Neural cell (in vitro differentiated cells): ENCODE results near the gene RAP1GAP2. TPM values are rescaled to one million over a fixed set of nuclear protein-coding genes. Genes with fewer than 3 reads are reported as not detected.

Experiments used
- H2AFZ ChIP-seq: fragments of 200-600, 300-800 bp; sonication (generic), shearing (Covaris generic); 2 replicates; pipeline ENCODE4 v1.6.0; 2014; ENCODE audit warnings: low read depth, mild to moderate bottlenecking, antibody characterized with exemption, low read length, moderate library complexity
- H3F3A ChIP-seq: fragments of 200-600 bp; shearing (Covaris generic); 2 replicates; pipeline ENCODE4 v1.6.1; 2016; ENCODE audit warnings: mild to moderate bottlenecking, moderate library complexity, mixed read lengths, antibody characterized with exemption, low read length; ENCODE audit not compliant: insufficient read depth, poor library complexity, severe bottlenecking
- H3K27ac ChIP-seq: fragments of 200-600, 300-800 bp; sonication (generic), shearing (Covaris generic); 2 replicates; pipeline ENCODE4 v1.5.1; 2014; ENCODE audit warnings: mild to moderate bottlenecking, low read length, moderate library complexity
- H3K27me3 ChIP-seq: fragments of 300-800, 200-600 bp; sonication (generic), shearing (Covaris generic); 2 replicates; pipeline ENCODE4 v1.6.0; 2014; ENCODE audit warnings: mild to moderate bottlenecking, low read depth, low read length, moderate library complexity; ENCODE audit not compliant: insufficient read depth
- H3K36me3 ChIP-seq: fragments of 300-800, 200-600 bp; sonication (generic), shearing (Covaris generic); 2 replicates; pipeline ENCODE4 v1.5.1; 2014; ENCODE audit warnings: mild to moderate bottlenecking, antibody characterized with exemption, low read length, moderate library complexity; ENCODE audit not compliant: insufficient read depth
- H3K4me2 ChIP-seq: fragments of 300-800, 200-600 bp; sonication (generic), shearing (Covaris generic); 2 replicates; pipeline ENCODE4 v1.6.0; 2014; ENCODE audit warnings: mild to moderate bottlenecking, low read length
- H3K4me3 ChIP-seq: fragments of 300-800, 200-600 bp; sonication (generic), shearing (Covaris generic); 2 replicates; pipeline ENCODE4 v1.5.1; 2014; ENCODE audit warnings: mild to moderate bottlenecking, low read length, moderate library complexity
- H3K79me2 ChIP-seq: fragments of 200-600 bp; shearing (Covaris generic); replicated peaks from 2 replicates; pipeline ENCODE4 v1.6.0; 2014; ENCODE audit warnings: mild to moderate bottlenecking, low read length, moderate library complexity; ENCODE audit not compliant: insufficient read depth
- H3K9ac ChIP-seq: fragments of 300-800, 200-600 bp; sonication (generic), shearing (Covaris generic); 2 replicates; pipeline ENCODE4 v1.6.1; 2016; ENCODE audit warnings: mild to moderate bottlenecking, low read length, mixed read lengths
- H3K9me2 ChIP-seq: fragments of 200-600 bp; shearing (Covaris generic); 2 replicates; pipeline ENCODE4 v1.6.1; 2016; ENCODE audit warnings: mild to moderate bottlenecking, low read length, mixed read lengths; ENCODE audit not compliant: insufficient read depth
- H3K9me3 ChIP-seq: fragments of 200-600, 300-800 bp; sonication (generic), shearing (Covaris generic); 2 replicates; pipeline ENCODE4 v1.6.1; 2016; ENCODE audit warnings: mild to moderate bottlenecking, mixed run types, low read length, moderate library complexity, mixed read lengths
- H4K20me1 ChIP-seq: fragments of 200-600 bp; shearing (Covaris generic); 2 replicates; pipeline ENCODE4 v1.6.1; 2016; ENCODE audit warnings: mild to moderate bottlenecking, mixed run types; ENCODE audit not compliant: insufficient read depth
- EP300 ChIP-seq: fragments of 450-650 bp; conservative IDR thresholded peaks from 2 replicates; pipeline ENCODE4 v1.6.1; 2014; ENCODE audit warnings: antibody characterized with exemption, mild to moderate bottlenecking, moderate library complexity; ENCODE audit not compliant: poor library complexity, severe bottlenecking
- EZH2 ChIP-seq: fragments of 200-600, 300-800 bp; shearing (Covaris generic), sonication (generic); IDR thresholded peaks from 2 replicates; pipeline ENCODE4 v1.6.1; 2014; ENCODE audit warnings: antibody characterized with exemption, low read length, borderline replicate concordance, mild to moderate bottlenecking; ENCODE audit not compliant: insufficient read depth, poor library complexity, severe bottlenecking
- MXI1 ChIP-seq: fragments of 450-650 bp; conservative IDR thresholded peaks from 2 replicates; pipeline ENCODE4 v1.6.1; 2014; ENCODE audit warnings: antibody characterized with exemption, mild to moderate bottlenecking; ENCODE audit not compliant: poor library complexity, severe bottlenecking
- POLR2AphosphoS5 ChIP-seq: IDR thresholded peaks from 2 replicates; pipeline ENCODE4 v1.6.1; 2012
- RAD21 ChIP-seq: fragments of 450-650 bp; conservative IDR thresholded peaks from 2 replicates; pipeline ENCODE4 v1.6.1; 2014; ENCODE audit warnings: antibody characterized with exemption, mild to moderate bottlenecking, moderate library complexity
- SMC3 ChIP-seq: fragments of 450-650 bp; conservative IDR thresholded peaks from 2 replicates; pipeline ENCODE4 v1.6.1; 2014; ENCODE audit warnings: antibody characterized with exemption, mild to moderate bottlenecking, moderate library complexity; ENCODE audit not compliant: poor library complexity
- polyA plus RNA-seq: library from polyadenylated mRNA; depleted of rRNA; stranded (reverse); fragments of >200 nt; gene quantifications from 2 replicates; pipeline ENCODE4 v1.2.3, GENCODE V29; 2014
- TF ChIP-seq, protein P1 (sequence below): fragments of 450-650 bp; IDR thresholded peaks from 2 replicates; pipeline ENCODE4 v1.5.1; 2014; ENCODE audit warnings: antibody characterized with exemption, mild to moderate bottlenecking, moderate library complexity; ENCODE audit not compliant: poor library complexity, severe bottlenecking

The RAP1GAP2 gene
- polyA plus RNA-seq, 1 donor from 2014 or later = 14.8 TPM

DNA sequence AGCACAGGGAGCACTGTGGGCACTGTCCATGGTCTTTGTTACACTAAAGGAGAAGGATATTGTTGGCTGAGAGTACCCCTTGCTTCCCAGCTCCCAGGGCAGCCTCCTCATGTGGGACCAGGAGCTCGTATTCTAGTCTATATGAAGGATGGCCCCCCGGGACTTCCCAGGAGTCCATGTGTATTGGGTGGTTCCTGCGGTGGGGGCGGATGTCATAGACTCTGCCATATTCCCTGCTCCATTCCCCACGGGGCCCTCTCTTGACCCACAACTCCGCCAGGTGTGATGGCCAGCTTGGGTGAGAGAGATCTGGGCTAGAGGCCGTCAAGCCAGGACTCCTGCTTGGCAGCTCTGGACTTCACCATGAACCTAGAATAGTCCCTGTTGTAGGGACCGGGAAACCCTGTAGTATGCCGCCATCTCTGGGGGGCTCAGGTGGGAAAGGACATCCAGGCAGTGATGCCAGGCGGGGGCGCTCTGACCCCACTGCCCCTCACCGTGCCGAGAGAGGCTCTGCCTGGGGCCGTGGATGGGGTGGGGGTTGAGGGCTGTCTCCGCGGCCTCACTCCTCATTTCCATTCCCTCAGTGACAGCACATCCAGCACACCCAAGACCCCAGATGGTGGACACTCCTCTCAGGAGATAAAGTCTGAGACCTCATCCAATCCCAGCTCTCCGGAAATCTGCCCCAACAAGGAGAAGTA is 229.3 kb downstream of the RAP1GAP2 start:
- Histone ChIP-seq H3K4me3 (no peak overlapping the region), H3K4me2 (no peak overlapping the region), H3F3A (no peaks in the 10 kb centered on the region), H3K27ac (no peak overlapping the region), H4K20me1 (no peaks in the 10 kb centered on the region), H2AFZ (no peak overlapping the region), H3K27me3 (no peaks in the 10 kb centered on the region), H3K9me2 (no peaks in the 10 kb centered on the region), H3K79me2 (no peaks in the 10 kb centered on the region), H3K36me3 (no peaks in the 10 kb centered on the region), H3K9ac (no peak overlapping the region), H3K9me3 (peaks cover 6% of the 10 kb centered on the region)
- no peak for TF ChIP-seq POLR2AphosphoS5
- TF ChIP-seq RAD21 = no peak
- TF ChIP-seq, protein P1, sequence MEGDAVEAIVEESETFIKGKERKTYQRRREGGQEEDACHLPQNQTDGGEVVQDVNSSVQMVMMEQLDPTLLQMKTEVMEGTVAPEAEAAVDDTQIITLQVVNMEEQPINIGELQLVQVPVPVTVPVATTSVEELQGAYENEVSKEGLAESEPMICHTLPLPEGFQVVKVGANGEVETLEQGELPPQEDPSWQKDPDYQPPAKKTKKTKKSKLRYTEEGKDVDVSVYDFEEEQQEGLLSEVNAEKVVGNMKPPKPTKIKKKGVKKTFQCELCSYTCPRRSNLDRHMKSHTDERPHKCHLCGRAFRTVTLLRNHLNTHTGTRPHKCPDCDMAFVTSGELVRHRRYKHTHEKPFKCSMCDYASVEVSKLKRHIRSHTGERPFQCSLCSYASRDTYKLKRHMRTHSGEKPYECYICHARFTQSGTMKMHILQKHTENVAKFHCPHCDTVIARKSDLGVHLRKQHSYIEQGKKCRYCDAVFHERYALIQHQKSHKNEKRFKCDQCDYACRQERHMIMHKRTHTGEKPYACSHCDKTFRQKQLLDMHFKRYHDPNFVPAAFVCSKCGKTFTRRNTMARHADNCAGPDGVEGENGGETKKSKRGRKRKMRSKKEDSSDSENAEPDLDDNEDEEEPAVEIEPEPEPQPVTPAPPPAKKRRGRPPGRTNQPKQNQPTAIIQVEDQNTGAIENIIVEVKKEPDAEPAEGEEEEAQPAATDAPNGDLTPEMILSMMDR = no peak
- no peak for TF ChIP-seq MXI1
- TF ChIP-seq EP300 = no peak
- TF ChIP-seq EZH2 = no peak

DNA sequence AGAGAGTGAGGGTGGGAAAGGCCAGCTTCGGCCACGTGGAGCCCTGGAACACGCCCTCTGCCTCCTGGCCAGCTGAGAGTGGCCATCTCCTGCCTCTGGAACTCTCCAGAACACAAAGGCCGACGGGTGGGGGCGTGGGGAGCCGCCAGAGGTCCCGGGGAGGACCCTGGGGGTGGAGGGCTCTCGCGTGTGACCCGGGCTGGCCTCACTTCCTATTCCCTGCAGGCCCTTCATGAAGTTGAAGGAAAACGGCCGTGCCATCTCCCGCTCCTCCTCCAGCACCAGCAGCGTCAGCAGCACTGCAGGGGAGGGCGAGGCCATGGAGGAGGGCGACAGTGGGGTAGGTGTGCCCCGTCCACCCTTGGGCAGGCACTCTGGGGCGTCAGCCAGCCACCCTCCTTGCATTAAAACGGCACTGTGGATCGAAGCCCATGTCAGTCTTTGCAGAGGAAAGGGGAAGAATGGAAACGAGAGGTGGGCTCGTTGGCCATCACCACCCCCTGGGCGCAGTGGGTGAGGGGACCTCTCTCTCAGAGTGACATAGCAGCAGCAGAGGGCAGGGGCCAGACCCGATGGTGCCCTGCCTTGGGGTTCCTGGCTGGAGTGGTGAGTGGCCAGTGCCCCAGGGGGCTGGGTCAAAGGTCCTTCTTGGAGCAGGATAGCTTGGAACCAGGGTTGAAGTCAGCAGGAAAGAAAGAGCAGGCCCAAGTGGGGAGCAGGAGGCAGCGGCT is 230.1 kb downstream of the RAP1GAP2 start:
- Histone ChIP-seq H4K20me1 (no peaks in the 10 kb centered on the region), H3K9me3 (peaks cover 6% of the 10 kb centered on the region), H3K9me2 (no peaks in the 10 kb centered on the region), H3K4me2 (no peak overlapping the region), H3K4me3 (no peak overlapping the region), H3K9ac (no peak overlapping the region), H2AFZ (no peak overlapping the region), H3K27me3 (no peaks in the 10 kb centered on the region), H3K36me3 (no peaks in the 10 kb centered on the region), H3F3A (no peaks in the 10 kb centered on the region), H3K79me2 (no peaks in the 10 kb centered on the region), H3K27ac (no peak overlapping the region)
- no peak for TF ChIP-seq RAD21
- TF ChIP-seq EP300 = no peak
- no peak for TF ChIP-seq MXI1
- TF ChIP-seq EZH2 = no peak
- TF ChIP-seq, protein P1 = no peak
- TF ChIP-seq SMC3 = no peak
